IMR-90 (cell line): ENCODE measurements around the gene BMX. TPM values are rescaled to one million over a fixed set of nuclear protein-coding genes. Genes with fewer than 3 reads are reported as not detected.

Experiments used
- ATAC-seq: fragments of 200-7000 bp; cut with Tn5 transposase; 2 replicates; pipeline ENCODE4 v1.9.1; 2020; ENCODE audit warnings: low read depth, mild to moderate bottlenecking, moderate library complexity
- BruUV-seq: library from RNA; stranded (reverse); fragments of 400-500 nt; replicated peaks from 2 replicates; lab custom pipeline; 2021; lab: Mats Ljungman, UMichigan
- CTCF ChIA-PET: fragments of 300-600 bp; formaldehyde crosslinking; extraction: SDS; loops from one replicate; lab custom pipeline; 2021; ENCODE audit warnings: antibody characterized with exemption; lab: Yijun Ruan, JAX
- POLR2A ChIA-PET: fragments of 300-600 bp; sonication (Branson Sonifier 250); formaldehyde crosslinking; loops from one replicate; lab custom pipeline; 2022; ENCODE audit warnings: antibody characterized with exemption; ENCODE audit not compliant: unreplicated experiment; lab: Charles Lee
- DNase-seq: peaks from one replicate; pipeline ENCODE4 v3.0.0; 2013
- H2AFZ ChIP-seq: replicated peaks from 2 replicates; pipeline ENCODE3; 2013; ENCODE audit warnings: low read length, mild to moderate bottlenecking; ENCODE audit not compliant: poor library complexity
- H2AK5ac ChIP-seq: 2 replicates; pipeline ENCODE4 v1.6.1; 2013; ENCODE audit warnings: low read depth, low read length, inconsistent platforms
- H2AK9ac ChIP-seq: replicated peaks from 2 replicates; pipeline ENCODE3; 2013; ENCODE audit warnings: mild to moderate bottlenecking, low read depth, low read length, moderate library complexity; ENCODE audit not compliant: poor library complexity
- H2BK120ac ChIP-seq: 2 replicates; pipeline ENCODE4 v1.6.1; 2013; ENCODE audit warnings: low read depth, low read length, inconsistent platforms
- H2BK15ac ChIP-seq: 3 replicates; pipeline ENCODE4 v1.6.1; 2013; ENCODE audit warnings: low read depth, low read length, inconsistent platforms
- H2BK20ac ChIP-seq: 2 replicates; pipeline ENCODE4 v1.6.1; 2013; ENCODE audit warnings: low read depth, mild to moderate bottlenecking, inconsistent platforms, low read length, moderate library complexity
- H2BK5ac ChIP-seq: 2 replicates; pipeline ENCODE4 v1.6.1; 2013; ENCODE audit warnings: mild to moderate bottlenecking, low read depth, low read length, inconsistent platforms; ENCODE audit not compliant: poor library complexity, severe bottlenecking
- H3K14ac ChIP-seq: replicated peaks from 2 replicates; pipeline ENCODE4 v1.6.1; 2013; ENCODE audit warnings: low read depth, low read length, inconsistent platforms
- H3K18ac ChIP-seq: 2 replicates; pipeline ENCODE4 v1.6.1; 2013; ENCODE audit warnings: low read depth, low read length, control low read depth
- H3K23ac ChIP-seq: 2 replicates; pipeline ENCODE4 v1.6.1; 2013; ENCODE audit warnings: low read depth, low read length, inconsistent platforms
- H3K27ac ChIP-seq: 2 replicates; pipeline ENCODE4 v1.5.1; 2013; ENCODE audit warnings: mild to moderate bottlenecking, control low read depth, low read length; ENCODE audit not compliant: insufficient read depth
- H3K27me3 ChIP-seq: 2 replicates; pipeline ENCODE4 v1.6.1; 2013; ENCODE audit warnings: low read length; ENCODE audit not compliant: control insufficient read depth, insufficient read depth
- H3K36me3 ChIP-seq: 2 replicates; pipeline ENCODE4 v1.6.1; 2013; ENCODE audit warnings: low read length, mixed read lengths; ENCODE audit not compliant: control insufficient read depth, insufficient read depth
- H3K4ac ChIP-seq: 2 replicates; pipeline ENCODE4 v1.6.1; 2013; ENCODE audit warnings: low read depth, low read length, inconsistent platforms
- H3K4me1 ChIP-seq: 2 replicates; pipeline ENCODE4 v1.6.1; 2013; ENCODE audit warnings: low read length, mixed read lengths; ENCODE audit not compliant: control insufficient read depth, insufficient read depth
- H3K4me2 ChIP-seq: 2 replicates; pipeline ENCODE4 v1.6.1; 2013; ENCODE audit warnings: low read depth, mild to moderate bottlenecking, control low read depth, low read length, moderate library complexity
- H3K4me3 ChIP-seq: 2 replicates; pipeline ENCODE4 v1.5.1; 2013; ENCODE audit warnings: low read depth, mild to moderate bottlenecking, control low read depth, low read length, moderate library complexity; ENCODE audit not compliant: insufficient read depth
- H3K56ac ChIP-seq: 2 replicates; pipeline ENCODE4 v1.6.1; 2013; ENCODE audit warnings: low read length, inconsistent platforms; ENCODE audit not compliant: insufficient read depth; ENCODE audit errors: extremely low read depth
- H3K79me1 ChIP-seq, 2 experiments: 2 replicates each; pipeline ENCODE4 v1.6.1; 2013; ENCODE audit warnings: low read length in 2 of 2, inconsistent platforms in 1 of 2, low read depth in 1 of 2
- H3K9ac ChIP-seq: 2 replicates; pipeline ENCODE4 v1.6.1; 2013; ENCODE audit warnings: low read depth, low read length, control low read depth
- H3K9me1 ChIP-seq: 2 replicates; pipeline ENCODE4 v1.6.1; 2013; ENCODE audit warnings: low read length, inconsistent platforms; ENCODE audit not compliant: insufficient read depth
- H3K9me3 ChIP-seq: 2 replicates; pipeline ENCODE4 v1.6.1; 2013; ENCODE audit warnings: low read length; ENCODE audit not compliant: control insufficient read depth, insufficient read depth
- H4K20me1 ChIP-seq: 2 replicates; pipeline ENCODE4 v1.6.1; 2013; ENCODE audit warnings: low read length, inconsistent platforms; ENCODE audit not compliant: insufficient read depth
- H4K5ac ChIP-seq: 2 replicates; pipeline ENCODE4 v1.6.1; 2013; ENCODE audit warnings: mild to moderate bottlenecking, low read depth, low read length, control low read depth
- H4K8ac ChIP-seq, 2 experiments: 2 replicates each; pipeline ENCODE4 v1.6.1; 2013; ENCODE audit warnings: low read depth in 2 of 2, low read length in 2 of 2, control low read depth in 1 of 2, inconsistent platforms in 1 of 2
- H4K91ac ChIP-seq: 2 replicates; pipeline ENCODE4 v1.6.1; 2013; ENCODE audit warnings: low read depth, low read length, inconsistent platforms; ENCODE audit not compliant: insufficient read depth
- CEBPB ChIP-seq: IDR thresholded peaks from 2 replicates; pipeline ENCODE4 v1.6.1; 2012; ENCODE audit warnings: low read depth, low read length, improper control_type of control experiment
- MAFK ChIP-seq: IDR thresholded peaks from 2 replicates; pipeline ENCODE4 v1.6.1; 2012; ENCODE audit warnings: low read depth, low read length, improper control_type of control experiment
- MAZ ChIP-seq: IDR thresholded peaks from 2 replicates; pipeline ENCODE4 v1.6.1; 2012; ENCODE audit warnings: low read depth, mild to moderate bottlenecking, low read length, improper control_type of control experiment, moderate library complexity, borderline replicate concordance
- MXI1 ChIP-seq: IDR thresholded peaks from 2 replicates; pipeline ENCODE4 v1.6.1; 2012; ENCODE audit warnings: low read depth, mild to moderate bottlenecking, low read length, moderate library complexity, borderline replicate concordance
- POLR2A ChIP-seq: IDR thresholded peaks from 2 replicates; pipeline ENCODE4 v1.6.1; 2012; ENCODE audit warnings: mild to moderate bottlenecking, low read depth, low read length
- RCOR1 ChIP-seq: IDR thresholded peaks from 2 replicates; pipeline ENCODE4 v1.6.1; 2012; ENCODE audit warnings: mild to moderate bottlenecking, low read length, improper control_type of control experiment; ENCODE audit not compliant: insufficient replicate concordance
- SMC3 ChIP-seq: fragments of 150-350 bp; IDR thresholded peaks from 2 replicates; pipeline ENCODE4 v1.6.1; 2016; ENCODE audit warnings: low read depth, mild to moderate bottlenecking, antibody characterized with exemption, low read length, moderate library complexity
- WGBS, 2 experiments: methylation state at CpG; one replicate each; pipeline versions ENCODE4 v1.1.5 to v1.1.7; 2013; ENCODE audit warnings: missing lambda C conversion rate in 2 of 2; ENCODE audit not compliant: insufficient read length in 1 of 2; ENCODE audit errors: extremely low coverage in 2 of 2; 5-methylcytosine and 5-hydroxymethylcytosine counted together
- dilution Hi-C: fragments of 300-500 bp; cut with HindIII; formaldehyde crosslinking; loops from one replicate; pipeline ENCODE4 v1.14.3; 2018; ENCODE audit warnings: low sequenced_read_pairs; ENCODE audit not compliant: unreplicated experiment
- in situ Hi-C: fragments of 300-500 bp; cut with MboI; formaldehyde crosslinking; loops from 3 replicates; pipeline ENCODE4 v1.14.3; 2019; ENCODE audit warnings: low sequenced_read_pairs, inconsistent platforms, mixed read lengths
- intact Hi-C: fragments of 100-400 bp; cut with micrococcal nuclease; formaldehyde crosslinking; loops from 2 replicates; pipeline ENCODE4 v1.10.0; 2022
- polyA plus RNA-seq, 3 experiments: library from polyadenylated mRNA; depleted of rRNA; stranded (reverse); fragments of >200 nt; gene quantifications; 2 replicates each; pipeline ENCODE4 v1.2.3, GENCODE V29; 2012; ENCODE audit warnings: low replicate concordance in 1 of 3
- total RNA-seq: library from RNA; depleted of rRNA; stranded (reverse); fragments of >200 nt; gene quantifications from 2 replicates; pipeline ENCODE4 v1.2.3, GENCODE V29; 2012
- TF ChIP-seq, protein P1 (sequence below): fragments of 150-350 bp; IDR thresholded peaks from 2 replicates; pipeline ENCODE4 v1.6.1; 2016; ENCODE audit warnings: low read depth, mild to moderate bottlenecking, low read length, moderate library complexity, borderline replicate concordance

BMX gene
- total and polyA plus RNA-seq, 2 of the 4 experiments (the other 2 are of a cell fraction), result not detected

DNA sequence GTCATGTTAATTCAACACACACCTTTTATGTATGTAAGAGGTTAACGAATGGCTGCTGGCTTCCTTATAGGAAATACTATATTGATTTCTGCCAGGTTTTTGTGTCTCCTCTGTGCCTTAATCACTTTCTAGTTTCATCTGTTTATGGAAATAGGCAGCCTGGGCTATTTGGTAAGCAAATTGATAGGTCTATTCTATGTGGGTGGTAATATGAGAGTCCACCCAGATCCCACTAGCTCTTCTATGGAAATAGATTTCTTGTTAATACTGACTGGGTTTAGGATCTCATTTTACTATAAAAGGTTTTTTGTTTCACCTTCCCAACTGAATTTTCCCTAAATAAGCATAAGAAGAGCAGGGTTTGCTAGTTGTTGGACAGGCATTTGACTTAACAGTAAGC lies 4.1 kb downstream of the BMX start:
- in situ Hi-C loops, result no loop called here
- POLR2A ChIA-PET, result no interaction called here
- no peak for ATAC-seq

More for the DNA sequence above, 4.1 kb downstream of the BMX start:
- Histone ChIP-seq H3K27ac (no peak overlapping the region), H2BK5ac (no peak overlapping the region), H2BK20ac (no peak overlapping the region), H4K5ac (no peak overlapping the region), H2BK120ac (no peak overlapping the region), H3K4me3 (no peak overlapping the region), H2AK9ac (no peak overlapping the region), H3K23ac (no peak overlapping the region), H2AK5ac (no peak overlapping the region), H3K9me1 (no peaks in the 10 kb centered on the region), H3K56ac (no peak overlapping the region), H3K27me3 (peaks cover 18% of the 10 kb centered on the region), H3K14ac (no peak overlapping the region), H3K36me3 (no peaks in the 10 kb centered on the region), H3K4me2 (no peak overlapping the region), H3K4me1 (no peaks in the 10 kb centered on the region), H3K4ac (no peak overlapping the region), H2AFZ (no peak overlapping the region), H4K20me1 (no peaks in the 10 kb centered on the region), H4K8ac (no peak overlapping the region), H3K9ac (no peak overlapping the region), H3K79me1 (no peaks in the 10 kb centered on the region), H4K91ac (no peak overlapping the region), H3K9me3 (no peaks in the 10 kb centered on the region), H3K18ac (no peak overlapping the region), H2BK15ac (no peak overlapping the region)
- no peak for TF ChIP-seq MAZ
- TF ChIP-seq, protein P1, sequence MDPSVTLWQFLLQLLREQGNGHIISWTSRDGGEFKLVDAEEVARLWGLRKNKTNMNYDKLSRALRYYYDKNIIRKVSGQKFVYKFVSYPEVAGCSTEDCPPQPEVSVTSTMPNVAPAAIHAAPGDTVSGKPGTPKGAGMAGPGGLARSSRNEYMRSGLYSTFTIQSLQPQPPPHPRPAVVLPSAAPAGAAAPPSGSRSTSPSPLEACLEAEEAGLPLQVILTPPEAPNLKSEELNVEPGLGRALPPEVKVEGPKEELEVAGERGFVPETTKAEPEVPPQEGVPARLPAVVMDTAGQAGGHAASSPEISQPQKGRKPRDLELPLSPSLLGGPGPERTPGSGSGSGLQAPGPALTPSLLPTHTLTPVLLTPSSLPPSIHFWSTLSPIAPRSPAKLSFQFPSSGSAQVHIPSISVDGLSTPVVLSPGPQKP, result no peak
- no peak for TF ChIP-seq MXI1
- no peak for TF ChIP-seq MAFK
- TF ChIP-seq RCOR1, result no peak
- TF ChIP-seq POLR2A, result no peak
- TF ChIP-seq SMC3, result no peak
- no peak for TF ChIP-seq CEBPB
- dilution Hi-C loops (no loop called here), intact Hi-C loops (no loop called here)
- no TSS peak for BruUV-seq
- WGBS, 2 experiments, result no CpG with 5 or more reads among the region's 1 CpG
- CTCF ChIA-PET, result no interaction called here
- no peak for DNase-seq
